Thyroid gland (tissue), 4 donors: ENCODE measurements around the gene GK.

Experiments
- POLR2A ChIP-seq, 2 donors: fragments of 450-650 bp; IDR thresholded peaks; one replicate each; pipeline ENCODE4 v1.6.1; 2017; ENCODE audit warnings: antibody characterized with exemption in 2 of 2, mild to moderate bottlenecking in 2 of 2, moderate library complexity in 1 of 2
- TF ChIP-seq, protein P1 (sequence below), 6 experiments: fragments of 200-600 bp in 3 of 6; fragments of 450-650 bp in 3 of 6; sonication (generic) in 3 of 6; IDR thresholded peaks; one replicate each; pipeline ENCODE4 v1.5.1; 2016 to 2019; ENCODE audit warnings: antibody characterized with exemption in 6 of 6, mild to moderate bottlenecking in 2 of 6, inconsistent platforms in 1 of 6, moderate library complexity in 1 of 6

- TF ChIP-seq POLR2A (IDR thresholded peaks at IDR 0.05): no peak
- TF ChIP-seq, protein P1, sequence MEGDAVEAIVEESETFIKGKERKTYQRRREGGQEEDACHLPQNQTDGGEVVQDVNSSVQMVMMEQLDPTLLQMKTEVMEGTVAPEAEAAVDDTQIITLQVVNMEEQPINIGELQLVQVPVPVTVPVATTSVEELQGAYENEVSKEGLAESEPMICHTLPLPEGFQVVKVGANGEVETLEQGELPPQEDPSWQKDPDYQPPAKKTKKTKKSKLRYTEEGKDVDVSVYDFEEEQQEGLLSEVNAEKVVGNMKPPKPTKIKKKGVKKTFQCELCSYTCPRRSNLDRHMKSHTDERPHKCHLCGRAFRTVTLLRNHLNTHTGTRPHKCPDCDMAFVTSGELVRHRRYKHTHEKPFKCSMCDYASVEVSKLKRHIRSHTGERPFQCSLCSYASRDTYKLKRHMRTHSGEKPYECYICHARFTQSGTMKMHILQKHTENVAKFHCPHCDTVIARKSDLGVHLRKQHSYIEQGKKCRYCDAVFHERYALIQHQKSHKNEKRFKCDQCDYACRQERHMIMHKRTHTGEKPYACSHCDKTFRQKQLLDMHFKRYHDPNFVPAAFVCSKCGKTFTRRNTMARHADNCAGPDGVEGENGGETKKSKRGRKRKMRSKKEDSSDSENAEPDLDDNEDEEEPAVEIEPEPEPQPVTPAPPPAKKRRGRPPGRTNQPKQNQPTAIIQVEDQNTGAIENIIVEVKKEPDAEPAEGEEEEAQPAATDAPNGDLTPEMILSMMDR (IDR thresholded peaks at IDR 0.05): no peak
Measured at GRCh38 chrX:30659421-30659820, 6.2 kb downstream of the GK start.
